A673 (cell line): ENCODE results near the gene INPP5E.

Source experiments
- EZH2 ChIP-seq: fragments of 200-600 bp; sonication (generic); IDR thresholded peaks from 2 replicates; pipeline ENCODE4 v1.6.1; 2017; ENCODE audit warnings: borderline replicate concordance, low read depth, mild to moderate bottlenecking, mixed read lengths, antibody characterized with exemption, low read length; ENCODE audit not compliant: poor library complexity, severe bottlenecking
- TF ChIP-seq, protein P1 (sequence below): fragments of 300-800, 200-600 bp; sonication (generic); conservative IDR thresholded peaks from 2 replicates; pipeline ENCODE4 v1.5.1; 2017; ENCODE audit warnings: low read depth, mild to moderate bottlenecking, antibody characterized with exemption, low read length, moderate library complexity, mixed read lengths

DNA sequence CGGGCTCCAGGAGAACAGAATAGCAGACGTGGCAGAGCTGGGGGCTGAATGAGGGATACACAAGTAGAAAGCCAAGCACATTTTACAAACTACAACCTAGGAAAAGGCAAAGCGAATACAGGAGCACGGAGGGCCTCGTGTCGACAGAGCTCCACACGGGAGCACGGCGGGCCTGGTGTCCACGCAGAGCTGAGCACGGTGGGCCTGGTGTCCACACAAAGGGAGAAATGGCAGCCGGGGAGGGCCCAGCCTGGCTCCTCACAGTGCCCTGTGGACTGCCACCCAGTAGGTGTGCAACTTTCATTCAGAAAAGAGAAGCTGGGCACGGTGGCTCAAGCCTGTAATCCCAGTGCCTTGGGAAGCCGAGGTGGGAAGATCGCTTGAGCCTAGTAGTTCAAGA lies 3.4 kb upstream of the INPP5E start:
- TF ChIP-seq, protein P1, sequence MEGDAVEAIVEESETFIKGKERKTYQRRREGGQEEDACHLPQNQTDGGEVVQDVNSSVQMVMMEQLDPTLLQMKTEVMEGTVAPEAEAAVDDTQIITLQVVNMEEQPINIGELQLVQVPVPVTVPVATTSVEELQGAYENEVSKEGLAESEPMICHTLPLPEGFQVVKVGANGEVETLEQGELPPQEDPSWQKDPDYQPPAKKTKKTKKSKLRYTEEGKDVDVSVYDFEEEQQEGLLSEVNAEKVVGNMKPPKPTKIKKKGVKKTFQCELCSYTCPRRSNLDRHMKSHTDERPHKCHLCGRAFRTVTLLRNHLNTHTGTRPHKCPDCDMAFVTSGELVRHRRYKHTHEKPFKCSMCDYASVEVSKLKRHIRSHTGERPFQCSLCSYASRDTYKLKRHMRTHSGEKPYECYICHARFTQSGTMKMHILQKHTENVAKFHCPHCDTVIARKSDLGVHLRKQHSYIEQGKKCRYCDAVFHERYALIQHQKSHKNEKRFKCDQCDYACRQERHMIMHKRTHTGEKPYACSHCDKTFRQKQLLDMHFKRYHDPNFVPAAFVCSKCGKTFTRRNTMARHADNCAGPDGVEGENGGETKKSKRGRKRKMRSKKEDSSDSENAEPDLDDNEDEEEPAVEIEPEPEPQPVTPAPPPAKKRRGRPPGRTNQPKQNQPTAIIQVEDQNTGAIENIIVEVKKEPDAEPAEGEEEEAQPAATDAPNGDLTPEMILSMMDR = no peak
- no peak for TF ChIP-seq EZH2
